PC-3 (cell line): ENCODE results near the gene TANK. TPM values are rescaled to one million over a fixed set of nuclear protein-coding genes. Genes with fewer than 3 reads are reported as not detected.

Experiments
- ATAC-seq: fragments of 200-7000 bp; cut with Tn5 transposase; 2 replicates; pipeline ENCODE4 v1.9.1; 2020; ENCODE audit warnings: mild to moderate bottlenecking, moderate library complexity
- BruUV-seq: library from RNA; stranded (reverse); fragments of 400-500 nt; replicated peaks from 2 replicates; lab custom pipeline; 2021; lab: Mats Ljungman, UMichigan
- CTCF ChIA-PET: fragments of 300-600 bp; sonication (Branson Sonifier 250); formaldehyde crosslinking; loops from one replicate; lab custom pipeline; 2022; ENCODE audit warnings: antibody characterized with exemption; lab: Charles Lee
- POLR2A ChIA-PET: fragments of 300-600 bp; sonication (Branson Sonifier 250); formaldehyde crosslinking; loops from one replicate; lab custom pipeline; 2022; ENCODE audit warnings: antibody characterized with exemption; ENCODE audit not compliant: unreplicated experiment; lab: Charles Lee
- DNase-seq: peaks from one replicate; pipeline ENCODE4 v3.0.0-alpha.2; 2015
- H2AFZ ChIP-seq: fragments of 300-600 bp; sonication (generic); 2 replicates; pipeline ENCODE4 v1.6.0; 2016; ENCODE audit warnings: antibody characterized with exemption, low read length
- H3F3A ChIP-seq: fragments of 300-600 bp; sonication (generic); one replicate; pipeline ENCODE4 v1.6.0; 2017; ENCODE audit warnings: antibody characterized with exemption, low read length, control low read depth, mild to moderate bottlenecking; ENCODE audit not compliant: unreplicated experiment
- H3K27ac ChIP-seq: fragments of 300-600 bp; sonication (generic); 2 replicates; pipeline ENCODE4 v1.5.1; 2016; ENCODE audit warnings: mild to moderate bottlenecking, low read length
- H3K27me3 ChIP-seq: fragments of 300-600 bp; sonication (generic); 2 replicates; pipeline ENCODE4 v1.6.1; 2016; ENCODE audit warnings: low read length, mixed read lengths
- H3K36me3 ChIP-seq: fragments of 300-600 bp; sonication (generic); 2 replicates; pipeline ENCODE4 v1.6.1; 2016; ENCODE audit warnings: low read depth, mixed run types, low read length, mixed read lengths
- H3K4me1 ChIP-seq: fragments of 300-600 bp; sonication (generic); 2 replicates; pipeline ENCODE4 v1.5.1; 2016; ENCODE audit warnings: low read length; ENCODE audit not compliant: insufficient read depth
- H3K4me2 ChIP-seq: fragments of 300-600 bp; sonication (generic); 2 replicates; pipeline ENCODE4 v1.6.0; 2016; ENCODE audit warnings: low read length
- H3K4me3 ChIP-seq: fragments of 300-600 bp; sonication (generic); 2 replicates; pipeline ENCODE4 v1.5.1; 2016; ENCODE audit warnings: mild to moderate bottlenecking, low read length, mixed read lengths
- H3K79me2 ChIP-seq: fragments of 300-600 bp; sonication (generic); 2 replicates; pipeline ENCODE4 v1.6.1; 2017; ENCODE audit warnings: low read length, mixed read lengths
- H3K9ac ChIP-seq: fragments of 300-600 bp; sonication (generic); 2 replicates; pipeline ENCODE4 v1.6.0; 2016; ENCODE audit warnings: mild to moderate bottlenecking, low read length
- H3K9me2 ChIP-seq: fragments of 300-600 bp; sonication (generic); replicated peaks from 2 replicates; pipeline ENCODE4 v1.6.1; 2016; ENCODE audit warnings: mixed run types, low read length, mixed read lengths
- H3K9me3 ChIP-seq: fragments of 300-600 bp; sonication (generic); 2 replicates; pipeline ENCODE4 v1.6.1; 2016; ENCODE audit warnings: low read length, mixed read lengths
- H4K20me1 ChIP-seq: fragments of 300-600 bp; sonication (generic); 2 replicates; pipeline ENCODE4 v1.6.1; 2016; ENCODE audit warnings: low read length, mixed read lengths
- CTCF ChIP-seq: fragments of 300-600 bp; sonication (generic); conservative IDR thresholded peaks from 2 replicates; pipeline ENCODE4 v1.5.1; 2017; ENCODE audit warnings: antibody characterized with exemption, low read depth, mild to moderate bottlenecking, low read length
- EZH2 ChIP-seq: fragments of 300-600 bp; sonication (generic); IDR thresholded peaks from one replicate; pipeline ENCODE4 v1.6.1; 2017; ENCODE audit warnings: antibody characterized with exemption, mild to moderate bottlenecking, low read length; ENCODE audit not compliant: unreplicated experiment
- EZH2phosphoT487 ChIP-seq: fragments of 300-600 bp; sonication (generic); IDR thresholded peaks from 2 replicates; pipeline ENCODE4 v1.6.1; 2018; ENCODE audit warnings: mild to moderate bottlenecking, antibody characterized with exemption, low read length, borderline replicate concordance
- intact Hi-C: fragments of 100-400 bp; cut with micrococcal nuclease; formaldehyde crosslinking; loops from 2 replicates; pipeline ENCODE4 v1.9.0; 2023
- total RNA-seq: library from RNA; depleted of rRNA; stranded (reverse); fragments of >200 nt; gene quantifications from 2 replicates; pipeline ENCODE4 v1.2.3, GENCODE V29; 2014

Gene TANK
- total RNA-seq, 1 experiment from 2014 or later: 23.7 TPM

GRCh38 chr2:161217597-161218185, 57.5 kb downstream of the TANK start:
- Histone ChIP-seq H3K4me1 (no peaks in the 10 kb centered on the region), H3K9me3 (no peaks in the 10 kb centered on the region), H3K4me2 (no peak overlapping the region), H3K4me3 (no peak overlapping the region), H4K20me1 (no peaks in the 10 kb centered on the region), H3K79me2 (no peaks in the 10 kb centered on the region), H3K27ac (no peak overlapping the region), H3K27me3 (no peaks in the 10 kb centered on the region), H3K36me3 (no peaks in the 10 kb centered on the region), H3K9me2 (no peaks in the 10 kb centered on the region), H3F3A (no peaks in the 10 kb centered on the region), H3K9ac (no peak overlapping the region), H2AFZ (no peak overlapping the region)
- intact Hi-C loops: loop anchor here (5.0 kb wide), 1 partner anchor 155 kb away; no protein-coding TSS in a partner anchor
- no peak for TF ChIP-seq EZH2
- TF ChIP-seq CTCF: no peak
- TF ChIP-seq EZH2phosphoT487: no peak
- no peak for DNase-seq
- BruUV-seq: no TSS peak
- ChIA-PET POLR2A (no interaction called here), CTCF (no interaction called here)
- peak; percentile 37 for ATAC-seq

- Histone ChIP-seq H3K36me3 (no peaks in the 10 kb centered on the region), H3K4me3 (no peak overlapping the region), H3F3A (no peaks in the 10 kb centered on the region), H3K4me2 (no peak overlapping the region), H4K20me1 (no peaks in the 10 kb centered on the region), H2AFZ (no peak overlapping the region), H3K9me2 (no peaks in the 10 kb centered on the region), H3K9me3 (no peaks in the 10 kb centered on the region), H3K79me2 (no peaks in the 10 kb centered on the region), H3K9ac (no peak overlapping the region), H3K27ac (no peak overlapping the region), H3K27me3 (no peaks in the 10 kb centered on the region), H3K4me1 (no peaks in the 10 kb centered on the region)
- ChIA-PET POLR2A (no interaction called here), CTCF (no interaction called here)
- intact Hi-C loops: loop anchor here (5.0 kb wide), 1 partner anchor 157 kb away; no protein-coding TSS in a partner anchor
- BruUV-seq: no TSS peak
- DNase-seq: no peak
- no peak for TF ChIP-seq EZH2phosphoT487
- no peak for TF ChIP-seq CTCF
- TF ChIP-seq EZH2: no peak
- ATAC-seq: peak; percentile 74
Observed at GRCh38 chr2:161219211-161219610, 59.0 kb downstream of the TANK start.

- peak; percentile 71 for DNase-seq
- no TSS peak for BruUV-seq
- peak; percentile 77 for TF ChIP-seq CTCF
- no peak for TF ChIP-seq EZH2
- no peak overlapping the region for H3K4me2 ChIP-seq
- peaks cover 9% of the 10 kb centered on the region for H3K4me1 ChIP-seq
- intact Hi-C loops: loop anchor here (1.0 to 5.0 kb wide), 3 partner anchors 28 to 189 kb away; no protein-coding TSS in a partner anchor
- POLR2A ChIA-PET: interaction anchor here (0.6 kb wide), 1 partner anchor 52 kb away, joined by 3 read pairs; no protein-coding TSS in a partner anchor
- H4K20me1 ChIP-seq: no peaks in the 10 kb centered on the region
- CTCF ChIA-PET: interaction anchor here (0.6 to 1.9 kb wide), 5 partner anchors 10 to 51 kb away, joined by 4 to 9 read pairs (median 5); no protein-coding TSS in a partner anchor
- H3K79me2 ChIP-seq: no peaks in the 10 kb centered on the region
- no peak overlapping the region for H2AFZ ChIP-seq
- no peaks in the 10 kb centered on the region for H3K9me3 ChIP-seq
- no peak overlapping the region for H3K27ac ChIP-seq
- no peaks in the 10 kb centered on the region for H3K27me3 ChIP-seq
- no peak overlapping the region for H3K9ac ChIP-seq
- H3F3A ChIP-seq: no peaks in the 10 kb centered on the region
- no peaks in the 10 kb centered on the region; the same call in 1 of the 2 replicates for H3K36me3 ChIP-seq
- no peaks in the 10 kb centered on the region for H3K9me2 ChIP-seq
- H3K4me3 ChIP-seq: no peak overlapping the region
- no peak for ATAC-seq
Observed at GRCh38 chr2:161223139-161223732, 63.0 kb downstream of the TANK start.
